ENCODE data around the gene TMEM161B. TPM values are rescaled to one million over a fixed set of nuclear protein-coding genes. Genes with fewer than 3 reads are reported as not detected.

The TMEM161B gene
- total and polyA plus RNA-seq, 2 donors (not counting 3 experiments of a cell fraction or from before 2014, with no cell fraction given), result 5.3 to 11.6 TPM

- no peak overlapping the region for H3K4me2 ChIP-seq (ENCODE audit: insufficient read depth, low read length)
- no TSS peak for BruUV-seq (replicated peaks)
- TF ChIP-seq MYC (IDR thresholded peaks at IDR 0.05; ENCODE audit: low read depth, low read length) (no peak), POLR2AphosphoS5 (IDR thresholded peaks at IDR 0.05; ENCODE audit: insufficient read depth, low read depth, low read length) (no peak), FOS (IDR thresholded peaks at IDR 0.05; ENCODE audit: borderline replicate concordance, insufficient read depth, low read length) (no peak), GATA2 (IDR thresholded peaks at IDR 0.05; ENCODE audit: insufficient read depth, insufficient read length, low read depth, low read length) (no peak)
- no peak overlapping the region for H3K9ac ChIP-seq (replicated peaks; ENCODE audit: extremely low read depth, insufficient read depth, low read length)
- dilution Hi-C loops (cut with MboI; ENCODE audit: extremely low pct_ligation_motif_present, low sequenced_read_pairs) (no loop called here), intact Hi-C loops (cut with micrococcal nuclease) (no loop called here)
- FAIRE-seq, result no peak
- H3K9me1 ChIP-seq (replicated peaks; ENCODE audit: control insufficient read depth, extremely low read depth, insufficient read depth, low read length), result no peaks in the 10 kb centered on the region
- H3K4me3 ChIP-seq (replicated peaks in 1 of 3; ENCODE audit: insufficient read depth in 1 of 3, low read depth in 1 of 3, low read length in 3 of 3), result no peak overlapping the region
- no peaks in the 10 kb centered on the region for H3K4me1 ChIP-seq (ENCODE audit: control insufficient read depth, extremely low read depth, insufficient read depth, low read length)
- POLR2A ChIA-PET, result no interaction called here
- H3K9me3 ChIP-seq (replicated peaks; ENCODE audit: control insufficient read depth, insufficient read depth, low read length), result no peaks in the 10 kb centered on the region
- H2AFZ ChIP-seq (ENCODE audit: low read depth, low read length), result no peak overlapping the region
- no peaks in the 10 kb centered on the region for H4K20me1 ChIP-seq (replicated peaks; ENCODE audit: control insufficient read depth, extremely low read depth, insufficient read depth, low read length)
- H3K27ac ChIP-seq (ENCODE audit: insufficient read depth, low read depth, low read length), result no peak overlapping the region
- CTCF ChIA-PET, result no interaction called here
- no peaks in the 10 kb centered on the region for H3K79me2 ChIP-seq (ENCODE audit: control insufficient read depth, insufficient read depth, low read length)
- DNase-seq (ENCODE audit: low read depth, low spot score), result no peak
- no peaks in the 10 kb centered on the region for H3K36me3 ChIP-seq (ENCODE audit: control insufficient read depth in 2 of 2, extremely low read depth in 1 of 2, insufficient read depth in 2 of 2, low read length in 2 of 2)
- H3K27me3 ChIP-seq (ENCODE audit: control insufficient read depth in 2 of 2, insufficient read depth in 2 of 2, low read length in 2 of 2), result no peaks in the 10 kb centered on the region
These were observed 95.5 kb downstream of the TMEM161B start for GRCh38 chr5:88172847-88173758.

- ChIA-PET POLR2A (no interaction called here), CTCF (no interaction called here)
- Histone ChIP-seq H3K4me3 (replicated peaks in 1 of 3; ENCODE audit: insufficient read depth in 1 of 3, low read depth in 1 of 3, low read length in 3 of 3) (no peak overlapping the region), H3K4me2 (ENCODE audit: insufficient read depth, low read length) (no peak overlapping the region), H3K27ac (ENCODE audit: insufficient read depth, low read depth, low read length) (no peak overlapping the region), H3K79me2 (ENCODE audit: control insufficient read depth, insufficient read depth, low read length) (no peaks in the 10 kb centered on the region), H3K9ac (replicated peaks; ENCODE audit: extremely low read depth, insufficient read depth, low read length) (no peak overlapping the region), H3K9me1 (replicated peaks; ENCODE audit: control insufficient read depth, extremely low read depth, insufficient read depth, low read length) (no peaks in the 10 kb centered on the region), H3K36me3 (ENCODE audit: control insufficient read depth in 2 of 2, extremely low read depth in 1 of 2, insufficient read depth in 2 of 2, low read length in 2 of 2) (no peaks in the 10 kb centered on the region), H3K9me3 (replicated peaks; ENCODE audit: control insufficient read depth, insufficient read depth, low read length) (no peaks in the 10 kb centered on the region), H4K20me1 (replicated peaks; ENCODE audit: control insufficient read depth, extremely low read depth, insufficient read depth, low read length) (no peaks in the 10 kb centered on the region), H2AFZ (ENCODE audit: low read depth, low read length) (no peak overlapping the region), H3K4me1 (ENCODE audit: control insufficient read depth, extremely low read depth, insufficient read depth, low read length) (no peaks in the 10 kb centered on the region), H3K27me3 (ENCODE audit: control insufficient read depth in 2 of 2, insufficient read depth in 2 of 2, low read length in 2 of 2) (peaks cover 4 to 5% of the 10 kb centered on the region in 2 experiments)
- BruUV-seq (replicated peaks), result no TSS peak
- FAIRE-seq, result no peak
- dilution Hi-C loops (cut with MboI; ENCODE audit: extremely low pct_ligation_motif_present, low sequenced_read_pairs) (no loop called here), intact Hi-C loops (cut with micrococcal nuclease) (no loop called here)
- no peak for DNase-seq (ENCODE audit: low read depth, low spot score)
- no peak for TF ChIP-seq CTCF (IDR thresholded peaks at IDR 0.05; ENCODE audit: extremely low read depth in 1 of 2, insufficient read depth in 1 of 2, low read depth in 1 of 2, low read length in 2 of 2)
- no peak for TF ChIP-seq JUN (IDR thresholded peaks at IDR 0.05; ENCODE audit: borderline replicate concordance, insufficient read depth, insufficient read length, low read depth)
- TF ChIP-seq FOS (IDR thresholded peaks at IDR 0.05; ENCODE audit: borderline replicate concordance, insufficient read depth, low read length), result no peak
- no peak for TF ChIP-seq POLR2AphosphoS5 (IDR thresholded peaks at IDR 0.05; ENCODE audit: insufficient read depth, low read depth, low read length)
- TF ChIP-seq MYC (IDR thresholded peaks at IDR 0.05; ENCODE audit: low read depth, low read length), result no peak
- TF ChIP-seq GATA2 (IDR thresholded peaks at IDR 0.05; ENCODE audit: insufficient read depth, insufficient read length, low read depth, low read length), result no peak
- no peak for TF ChIP-seq MAX (IDR thresholded peaks at IDR 0.05; ENCODE audit: insufficient read depth, insufficient read length)
- TF ChIP-seq EZH2 (IDR thresholded peaks at IDR 0.05; ENCODE audit: borderline replicate concordance, low read depth, low read length, severe bottlenecking), result no peak
- no peak for TF ChIP-seq POLR2A (IDR thresholded peaks at IDR 0.05; ENCODE audit: low read depth, low read length)
These were observed 109.1 kb downstream of the TMEM161B start for GRCh38 chr5:88159591-88159990.

All from endothelial cell of umbilical vein (primary cell).